DOHH2 (cell line): Measurements from ENCODE around the gene CHD8.

Experiments used
- H3F3A ChIP-seq: fragments of 200-600 bp; sonication (generic), shearing (Covaris generic); 2 replicates; pipeline ENCODE4 v1.6.0; 2016; ENCODE audit warnings: antibody characterized with exemption, mild to moderate bottlenecking; ENCODE audit not compliant: control insufficient read depth, insufficient read depth
- H3K27ac ChIP-seq: fragments of 200-600 bp; sonication (generic); 2 replicates; pipeline ENCODE4 v1.5.1; 2014; ENCODE audit warnings: low read depth, mild to moderate bottlenecking, low read length, moderate library complexity
- H3K27me3 ChIP-seq: fragments of 200-600 bp; sonication (generic); 2 replicates; pipeline ENCODE4 v1.6.1; 2014; ENCODE audit warnings: mild to moderate bottlenecking, low read length, mixed read lengths; ENCODE audit not compliant: control insufficient read depth
- H3K36me3 ChIP-seq: fragments of 200-600 bp; sonication (generic); 2 replicates; pipeline ENCODE4 v1.6.1; 2014; ENCODE audit warnings: mild to moderate bottlenecking, low read length, moderate library complexity, mixed read lengths; ENCODE audit not compliant: control insufficient read depth
- H3K4me1 ChIP-seq: fragments of 200-600 bp; sonication (generic); 2 replicates; pipeline ENCODE4 v1.6.1; 2014; ENCODE audit warnings: mild to moderate bottlenecking, low read length, mixed read lengths; ENCODE audit not compliant: control insufficient read depth
- H3K4me2 ChIP-seq: fragments of 200-600 bp; sonication (generic); 2 replicates; pipeline ENCODE4 v1.6.0; 2014; ENCODE audit warnings: mild to moderate bottlenecking, low read length, moderate library complexity
- H3K4me3 ChIP-seq: fragments of 200-600 bp; sonication (generic); 2 replicates; pipeline ENCODE4 v1.5.1; 2014; ENCODE audit warnings: mild to moderate bottlenecking, low read length, mixed read lengths
- H3K79me2 ChIP-seq: fragments of 200-600 bp; sonication (generic); 2 replicates; pipeline ENCODE4 v1.6.1; 2014; ENCODE audit warnings: mild to moderate bottlenecking, low read length, mixed read lengths; ENCODE audit not compliant: control insufficient read depth
- H3K9me2 ChIP-seq: fragments of 200-600 bp; sonication (generic); replicated peaks from 2 replicates; pipeline ENCODE4 v1.6.1; 2014; ENCODE audit warnings: mild to moderate bottlenecking, low read length, mixed read lengths; ENCODE audit not compliant: control insufficient read depth
- H3K9me3 ChIP-seq: fragments of 200-600 bp; sonication (generic); 2 replicates; pipeline ENCODE4 v1.6.1; 2014; ENCODE audit warnings: antibody characterized with exemption, low read length, mixed read lengths; ENCODE audit not compliant: control insufficient read depth, insufficient read depth
- H4K20me1 ChIP-seq: fragments of 200-600 bp; sonication (generic); 2 replicates; pipeline ENCODE4 v1.6.0; 2014; ENCODE audit warnings: low read depth, mild to moderate bottlenecking, antibody characterized with exemption, low read length, moderate library complexity; ENCODE audit not compliant: control insufficient read depth, insufficient read depth
- CTCF ChIP-seq: fragments of 200-600 bp; sonication (generic); IDR thresholded peaks from one replicate; pipeline ENCODE4 v1.5.1; 2014; ENCODE audit warnings: antibody characterized with exemption, mild to moderate bottlenecking, low read depth, low read length; ENCODE audit not compliant: poor library complexity, severe bottlenecking
- EZH2phosphoT487 ChIP-seq: fragments of 200-600 bp; sonication (generic); IDR thresholded peaks from 2 replicates; pipeline ENCODE4 v1.6.1; 2017; ENCODE audit warnings: borderline replicate concordance, mild to moderate bottlenecking, antibody characterized with exemption, low read length, moderate library complexity, mixed read lengths

CHD8 gene

DNA sequence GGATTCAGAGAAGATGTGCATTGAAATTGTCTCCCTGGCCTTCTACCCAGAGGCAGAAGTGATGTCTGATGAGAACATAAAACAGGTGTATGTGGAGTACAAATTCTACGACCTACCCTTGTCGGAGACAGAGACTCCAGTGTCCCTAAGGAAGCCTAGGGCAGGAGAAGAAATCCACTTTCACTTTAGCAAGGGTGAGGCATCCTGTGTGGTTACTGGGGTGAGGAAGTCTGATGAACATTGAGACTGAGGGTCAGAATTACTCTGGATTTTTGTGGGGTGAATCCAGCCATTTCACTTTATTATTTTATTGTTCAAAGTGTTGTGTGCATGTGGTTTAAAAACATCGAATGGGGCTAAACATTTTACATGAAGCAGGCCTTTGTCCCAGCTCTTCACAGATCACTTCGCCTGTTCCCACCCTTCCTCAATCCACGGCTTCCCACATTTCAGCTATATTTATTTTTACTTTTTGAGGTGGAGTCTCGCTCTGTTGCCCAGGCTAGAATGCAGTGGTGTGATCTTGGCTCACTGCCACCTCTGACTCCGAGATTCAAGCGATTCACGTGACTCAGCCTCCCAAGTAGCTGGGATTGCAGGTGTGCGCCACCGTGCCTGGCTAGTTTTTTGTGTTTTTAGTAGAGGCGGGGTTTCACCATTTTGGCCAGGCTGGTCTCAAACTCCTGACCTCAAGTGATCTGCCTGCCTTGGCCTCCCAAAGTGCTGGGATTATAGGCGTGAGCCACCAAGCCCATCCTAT lies 112.7 kb downstream of the CHD8 start:
- no peaks in the 10 kb centered on the region for H3F3A ChIP-seq
- H3K4me3 ChIP-seq = no peak overlapping the region
- H3K27me3 ChIP-seq = no peaks in the 10 kb centered on the region; the same call in 1 of the 2 replicates
- no peaks in the 10 kb centered on the region for H3K79me2 ChIP-seq
- H3K27ac ChIP-seq = no peak overlapping the region
- H3K4me2 ChIP-seq = no peak overlapping the region
- no peaks in the 10 kb centered on the region for H3K4me1 ChIP-seq
- no peaks in the 10 kb centered on the region for H3K9me3 ChIP-seq
- no peaks in the 10 kb centered on the region for H4K20me1 ChIP-seq
- H3K9me2 ChIP-seq = no peaks in the 10 kb centered on the region
- no peaks in the 10 kb centered on the region for H3K36me3 ChIP-seq
- TF ChIP-seq EZH2phosphoT487 (no peak), CTCF (no peak)
